Cardiac fibroblast (primary cell): Measurements from ENCODE around the gene PVR.
"Not testable (repeated sequence)": the region's sequence is repeated elsewhere in the genome, so short reads cannot be mapped to it uniquely, and the experiment has no call there.

Source experiments
- DNase-seq, 2 donors: peaks; one replicate each; pipeline versions ENCODE4 v3.0.0 to v3.0.0-alpha.2; 2010; ENCODE audit warnings: low read depth in 2 of 2
- H3K4me3 ChIP-seq, 2 donors: replicated peaks in 1 of 2; 1 replicate in 1 of 2; 2 replicates in 1 of 2; pipeline ENCODE4 v1.5.1; 2011; ENCODE audit warnings: low read depth in 2 of 2, low read length in 2 of 2, mild to moderate bottlenecking in 2 of 2, moderate library complexity in 1 of 2
- TF ChIP-seq, protein P1 (sequence below): IDR thresholded peaks from one replicate; pipeline ENCODE4 v1.5.1; 2011; ENCODE audit warnings: low read depth, mild to moderate bottlenecking, low read length, inconsistent platforms

Gene PVR

DNA sequence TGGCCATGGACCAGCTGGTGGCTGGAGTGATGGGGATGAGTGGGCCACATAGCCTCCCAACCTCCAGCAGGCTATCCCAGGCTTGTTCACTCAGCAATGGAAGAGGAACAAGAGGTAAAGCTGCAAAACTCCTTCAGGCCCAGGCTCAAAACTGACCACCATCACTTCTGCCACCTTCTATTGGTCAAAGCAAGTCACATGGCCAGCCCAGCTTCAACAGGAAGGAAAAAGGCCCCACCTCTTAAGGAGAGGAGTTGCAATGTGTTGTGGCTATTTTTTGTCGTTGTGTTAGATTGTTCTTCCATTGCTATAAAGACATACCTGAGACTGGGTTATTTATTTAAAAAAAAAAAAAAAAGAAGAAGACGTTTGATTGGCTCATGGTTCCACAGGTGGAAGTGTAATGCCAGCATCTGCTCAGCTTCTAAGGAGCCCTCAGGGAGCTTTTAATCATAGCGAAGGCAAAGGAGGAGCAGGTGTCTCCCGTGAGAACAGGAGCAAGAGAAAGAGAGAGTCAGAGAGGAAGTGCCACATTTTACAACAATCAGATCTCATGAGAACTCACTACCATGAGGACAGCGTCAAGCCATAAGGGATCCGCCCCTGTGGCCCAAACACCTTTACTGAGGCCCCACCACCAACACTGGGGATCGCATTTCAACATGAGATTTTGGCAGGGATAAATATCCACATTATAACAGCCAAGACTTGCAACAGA lies 24.9 kb upstream of the PVR start:
- H3K4me3 ChIP-seq: no peak overlapping the region
- TF ChIP-seq, protein P1, sequence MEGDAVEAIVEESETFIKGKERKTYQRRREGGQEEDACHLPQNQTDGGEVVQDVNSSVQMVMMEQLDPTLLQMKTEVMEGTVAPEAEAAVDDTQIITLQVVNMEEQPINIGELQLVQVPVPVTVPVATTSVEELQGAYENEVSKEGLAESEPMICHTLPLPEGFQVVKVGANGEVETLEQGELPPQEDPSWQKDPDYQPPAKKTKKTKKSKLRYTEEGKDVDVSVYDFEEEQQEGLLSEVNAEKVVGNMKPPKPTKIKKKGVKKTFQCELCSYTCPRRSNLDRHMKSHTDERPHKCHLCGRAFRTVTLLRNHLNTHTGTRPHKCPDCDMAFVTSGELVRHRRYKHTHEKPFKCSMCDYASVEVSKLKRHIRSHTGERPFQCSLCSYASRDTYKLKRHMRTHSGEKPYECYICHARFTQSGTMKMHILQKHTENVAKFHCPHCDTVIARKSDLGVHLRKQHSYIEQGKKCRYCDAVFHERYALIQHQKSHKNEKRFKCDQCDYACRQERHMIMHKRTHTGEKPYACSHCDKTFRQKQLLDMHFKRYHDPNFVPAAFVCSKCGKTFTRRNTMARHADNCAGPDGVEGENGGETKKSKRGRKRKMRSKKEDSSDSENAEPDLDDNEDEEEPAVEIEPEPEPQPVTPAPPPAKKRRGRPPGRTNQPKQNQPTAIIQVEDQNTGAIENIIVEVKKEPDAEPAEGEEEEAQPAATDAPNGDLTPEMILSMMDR: no peak
- no peak for DNase-seq

DNA sequence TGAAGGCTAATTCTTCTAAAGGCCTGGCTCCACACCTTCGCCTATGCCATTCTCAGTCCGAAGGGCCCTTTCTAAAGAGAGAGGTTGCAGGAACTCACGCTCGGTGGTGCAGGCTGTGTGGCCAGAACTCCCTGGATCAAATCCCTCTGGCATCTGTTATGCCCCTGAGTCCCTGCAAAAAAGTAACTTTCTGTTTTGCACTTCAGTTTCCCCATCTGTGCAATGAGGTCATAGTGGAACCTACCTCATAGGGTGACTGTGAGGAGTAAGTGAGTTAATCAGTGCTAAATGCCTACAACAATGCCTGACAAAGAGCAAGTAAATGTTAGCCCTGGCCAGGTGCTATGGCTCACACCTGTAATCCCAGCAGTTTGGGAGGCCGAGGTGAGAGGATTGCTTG lies 23.0 kb upstream of the PVR start:
- TF ChIP-seq, protein P1: no peak
- DNase-seq: no peak

DNA sequence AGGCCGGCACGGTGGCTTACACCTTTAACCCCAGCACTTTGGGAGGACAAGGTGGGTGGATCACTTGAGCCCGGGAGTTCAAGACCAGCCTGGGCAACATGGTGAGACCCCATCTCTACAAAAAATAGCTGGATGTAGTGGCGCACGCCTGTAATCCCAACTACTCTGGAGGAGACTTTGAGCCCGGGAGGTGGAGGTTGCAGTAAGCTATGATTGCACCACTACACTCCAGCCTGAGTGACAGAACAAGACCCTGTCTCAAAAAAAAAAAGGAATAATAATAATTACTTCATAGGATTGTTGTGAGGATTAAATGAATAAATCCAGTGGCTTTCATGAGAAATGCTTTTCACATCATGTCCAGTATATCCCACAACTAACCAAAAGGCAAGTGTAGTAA lies 22.3 kb upstream of the PVR start:
- TF ChIP-seq, protein P1: no peak
- no peak for DNase-seq
- no peak overlapping the region for H3K4me3 ChIP-seq

More for the DNA sequence above, 23.0 kb upstream of the PVR start:
- H3K4me3 ChIP-seq: no peak overlapping the region

DNA sequence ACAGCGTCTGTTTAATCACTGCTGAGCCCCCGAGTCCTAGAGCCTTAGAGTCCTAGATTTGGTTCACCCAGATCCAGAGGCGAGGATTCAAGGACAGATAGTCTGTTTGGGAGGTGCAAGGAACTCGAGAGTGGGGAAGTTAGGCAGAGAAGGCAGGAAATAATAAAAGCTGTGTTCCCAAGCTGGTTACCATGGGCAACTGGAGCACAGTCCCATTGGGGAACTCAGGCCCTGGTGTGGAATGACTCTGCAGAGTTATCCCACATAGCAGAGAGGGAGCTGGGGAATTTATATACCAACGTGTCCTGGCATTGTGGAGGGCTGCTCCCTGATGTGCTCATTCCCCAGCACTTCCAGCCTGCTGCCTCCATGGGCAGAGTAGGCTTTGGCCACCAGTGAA lies 20.6 kb upstream of the PVR start:
- H3K4me3 ChIP-seq: no peak overlapping the region
- peak; percentile 65 to 67 for DNase-seq
- TF ChIP-seq, protein P1: no peak

DNA sequence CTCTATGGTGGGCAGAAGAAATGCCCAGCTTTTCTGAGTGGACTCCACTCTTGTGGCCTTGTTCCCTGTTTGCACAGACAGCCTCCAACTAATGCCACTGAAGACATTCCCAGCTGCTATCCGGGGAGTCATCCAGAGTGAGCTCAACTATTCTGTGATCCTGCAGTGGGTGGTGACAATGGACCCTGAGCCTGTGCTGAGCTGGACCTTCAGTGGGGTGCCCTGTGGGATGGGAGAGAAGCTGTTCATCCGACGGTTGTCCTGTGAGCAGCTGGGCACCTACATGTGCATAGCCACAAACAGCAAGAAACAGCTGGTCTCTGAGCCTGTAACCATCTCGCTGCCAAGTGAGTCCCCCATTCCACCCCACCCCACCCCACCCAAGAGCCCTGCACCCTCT lies 20.1 kb upstream of the PVR start:
- no peak overlapping the region for H3K4me3 ChIP-seq
- TF ChIP-seq, protein P1: no peak
- DNase-seq: no peak

DNA sequence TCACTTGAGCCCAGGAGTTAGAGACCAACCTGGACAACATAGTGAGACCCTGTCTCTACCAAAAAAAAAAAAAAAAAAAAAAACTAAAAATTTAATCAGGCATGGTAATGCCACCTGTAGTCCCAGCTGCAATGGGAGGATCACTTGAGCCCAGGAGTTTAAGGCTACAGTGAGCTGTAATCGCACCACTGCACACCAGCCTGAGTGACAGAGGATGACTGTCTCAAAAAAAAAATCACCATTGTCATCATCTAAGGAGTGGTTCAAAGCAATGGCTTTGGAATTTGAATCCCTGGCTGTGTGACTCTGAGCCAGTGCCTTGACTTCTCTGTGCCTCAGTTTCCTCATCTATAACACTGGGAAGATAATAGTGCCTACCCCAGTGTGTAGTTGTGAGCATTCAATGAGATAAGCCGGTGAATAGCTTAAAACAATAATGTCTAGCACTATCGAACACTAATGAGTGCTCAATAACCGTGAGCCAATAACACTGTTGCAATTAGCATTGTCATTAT lies 18.8 kb upstream of the PVR start:
- no peak overlapping the region for H3K4me3 ChIP-seq
- TF ChIP-seq, protein P1: no peak
- no peak for DNase-seq

DNA sequence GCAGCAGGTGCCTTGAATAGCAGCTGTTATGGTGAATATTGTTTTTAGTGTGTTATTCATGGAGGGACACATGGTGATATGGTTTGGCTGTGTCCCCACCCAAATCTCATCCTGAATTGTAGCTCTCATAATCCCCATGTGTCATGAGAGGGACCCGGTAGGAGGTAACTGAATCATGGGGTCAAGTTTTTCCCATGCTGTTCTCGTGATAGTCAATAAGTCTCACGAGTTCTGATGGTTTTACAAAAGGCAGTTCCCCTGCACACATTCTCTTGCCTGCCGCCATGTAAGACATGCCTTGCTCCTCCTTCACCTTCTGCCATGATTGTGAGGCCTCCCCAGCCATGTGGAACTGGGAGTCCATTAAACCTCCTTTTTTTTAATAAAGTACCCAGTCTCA lies 18.1 kb upstream of the PVR start:
- DNase-seq, H3K4me3 ChIP-seq: not testable (repeated sequence)
